Natural killer cell (primary cell): ENCODE results near the gene UNC13D. TPM values are rescaled to one million over a fixed set of nuclear protein-coding genes. Genes with fewer than 3 reads are reported as not detected.

Experiments
- ATAC-seq, 3 donors: fragments of 150-1000 bp in 2 of 3; fragments of 200-7000 bp in 1 of 3; cut with Tn5 transposase; 1 replicate in 1 of 3; 2 replicates in 2 of 3; pipeline ENCODE4 v1.10.0; 2021; ENCODE audit warnings: mild to moderate bottlenecking in 2 of 3, moderate library complexity in 2 of 3
- DNase-seq, 2 donors: peaks; one replicate each; pipeline versions ENCODE4 v3.0.0 to v3.0.0-alpha.2; 2013 to 2021; ENCODE audit warnings: mixed read lengths in 1 of 2
- H3K27ac ChIP-seq: one replicate; pipeline ENCODE4 v1.5.1; 2013; ENCODE audit warnings: mild to moderate bottlenecking, low read length
- H3K27me3 ChIP-seq: one replicate; pipeline ENCODE4 v1.6.1; 2013; ENCODE audit warnings: low read length; ENCODE audit not compliant: control insufficient read depth, insufficient read depth
- H3K36me3 ChIP-seq: one replicate; pipeline ENCODE4 v1.6.1; 2013; ENCODE audit warnings: low read length; ENCODE audit not compliant: control insufficient read depth, insufficient read depth
- H3K4me1 ChIP-seq: one replicate; pipeline ENCODE4 v1.6.1; 2013; ENCODE audit warnings: low read length; ENCODE audit not compliant: control insufficient read depth, insufficient read depth
- H3K4me3 ChIP-seq: one replicate; pipeline ENCODE4 v1.5.1; 2013; ENCODE audit warnings: low read length
- H3K9me3 ChIP-seq: one replicate; pipeline ENCODE4 v1.6.1; 2013; ENCODE audit warnings: low read length; ENCODE audit not compliant: control insufficient read depth, insufficient read depth
- H3K27ac Mint-ChIP-seq, 2 donors: one replicate each; pipeline ENCODE4 v1.8.0; 2022; ENCODE audit warnings: mild to moderate bottlenecking in 2 of 2, mixed read lengths in 2 of 2, moderate library complexity in 1 of 2
- H3K27me3 Mint-ChIP-seq, 2 donors: one replicate each; pipeline ENCODE4 v1.8.0; 2022; ENCODE audit warnings: low read depth in 2 of 2, mixed read lengths in 2 of 2
- H3K36me3 Mint-ChIP-seq: one replicate; pipeline ENCODE4 v1.8.0; 2022; ENCODE audit warnings: mixed read lengths
- H3K4me1 Mint-ChIP-seq, 2 donors: one replicate each; pipeline ENCODE4 v1.8.0; 2022; ENCODE audit warnings: mixed read lengths in 2 of 2
- H3K4me3 Mint-ChIP-seq: one replicate; pipeline ENCODE4 v1.8.0; 2022; ENCODE audit warnings: mild to moderate bottlenecking, moderate library complexity, mixed read lengths
- H3K9me3 Mint-ChIP-seq, 2 donors: one replicate each; pipeline ENCODE4 v1.8.0; 2022; ENCODE audit warnings: mixed read lengths in 2 of 2
- CTCF ChIP-seq: fragments of 200-600 bp; IDR thresholded peaks from one replicate; pipeline ENCODE4 v1.8.0; 2022; ENCODE audit warnings: antibody characterized with exemption
- WGBS: methylation state at CpG from one replicate; pipeline ENCODE4 v1.1.7; 2013; ENCODE audit warnings: missing lambda C conversion rate; ENCODE audit not compliant: insufficient coverage; 5-methylcytosine and 5-hydroxymethylcytosine counted together
- intact Hi-C: fragments of 100-400 bp; cut with micrococcal nuclease; formaldehyde crosslinking; loops from one replicate; pipeline ENCODE4 v1.14.2; 2022
- total RNA-seq, 4 donors: library from RNA; stranded (reverse); fragments of 120-200 nt in 1 of 4; gene quantifications; one replicate each; pipeline versions ENCODE4 v1.2.3 to v1.2.4, GENCODE V29; 2013 to 2022

The UNC13D gene
- total RNA-seq, 3 donors from 2014 or later (not counting 1 experiment from before 2014, with no cell fraction given) = 269 to 279 (median 277) TPM

GRCh38 chr17:75819116-75819515 is 25.1 kb downstream of the UNC13D start:
- H3K27me3 ChIP-seq = no peaks in the 10 kb centered on the region
- no peak overlapping the region for H3K4me3 ChIP-seq
- Mint-ChIP-seq H3K36me3 (no peaks in the 10 kb centered on the region), H3K4me1 (peaks cover 0 to 12% of the 10 kb centered on the region in 2 donors), H3K27ac (peak overlapping the region in 1 of 2 donors; percentile 61), H3K27me3 (no peaks in the 10 kb centered on the region), H3K4me3 (no peak overlapping the region), H3K9me3 (no peaks in the 10 kb centered on the region)
- TF ChIP-seq CTCF = no peak
- no peak for DNase-seq
- WGBS = 96% methylated on average over 7 of the region's 7 CpGs
- H3K4me1 ChIP-seq = peaks cover 13% of the 10 kb centered on the region
- no peaks in the 10 kb centered on the region for H3K9me3 ChIP-seq
- ATAC-seq = no peak
- no peak overlapping the region for H3K27ac ChIP-seq
- H3K36me3 ChIP-seq = peaks cover 74% of the 10 kb centered on the region
- intact Hi-C loops = no loop called here

- intact Hi-C loops = no loop called here
- Histone ChIP-seq H3K4me3 (no peak overlapping the region), H3K27me3 (no peaks in the 10 kb centered on the region), H3K27ac (no peak overlapping the region), H3K9me3 (no peaks in the 10 kb centered on the region), H3K4me1 (peaks cover 13% of the 10 kb centered on the region), H3K36me3 (peaks cover 74% of the 10 kb centered on the region)
- Mint-ChIP-seq H3K27me3 (no peaks in the 10 kb centered on the region), H3K36me3 (no peaks in the 10 kb centered on the region), H3K27ac (no peak overlapping the region), H3K4me3 (no peak overlapping the region), H3K9me3 (no peaks in the 10 kb centered on the region), H3K4me1 (peaks cover 0 to 12% of the 10 kb centered on the region in 2 donors)
- ATAC-seq (no peak), DNase-seq (no peak)
- 97% methylated on average over 16 of the region's 16 CpGs for WGBS
- no peak for TF ChIP-seq CTCF
These were observed 25.8 kb downstream of the UNC13D start for GRCh38 chr17:75818326-75818885.

- no peak overlapping the region for H3K27ac ChIP-seq
- intact Hi-C loops = no loop called here
- ATAC-seq = no peak
- peaks cover 77% of the 10 kb centered on the region for H3K36me3 ChIP-seq
- WGBS = 98% methylated on average over 6 of the region's 6 CpGs
- H3K4me1 ChIP-seq = peaks cover 13% of the 10 kb centered on the region
- no peak overlapping the region for H3K4me3 ChIP-seq
- Mint-ChIP-seq H3K4me3 (no peak overlapping the region), H3K4me1 (peaks cover 0 to 12% of the 10 kb centered on the region in 2 donors), H3K27me3 (no peaks in the 10 kb centered on the region), H3K36me3 (no peaks in the 10 kb centered on the region), H3K27ac (no peak overlapping the region), H3K9me3 (no peaks in the 10 kb centered on the region)
- no peaks in the 10 kb centered on the region for H3K9me3 ChIP-seq
- no peaks in the 10 kb centered on the region for H3K27me3 ChIP-seq
- no peak for DNase-seq
- no peak for TF ChIP-seq CTCF
These were observed 26.6 kb downstream of the UNC13D start for GRCh38 chr17:75817571-75817970.

GRCh38 chr17:75816693-75817092 is 27.5 kb downstream of the UNC13D start:
- peaks cover 84% of the 10 kb centered on the region for H3K36me3 ChIP-seq
- H3K36me3 Mint-ChIP-seq = no peaks in the 10 kb centered on the region
- intact Hi-C loops = no loop called here
- peaks cover 0 to 6% of the 10 kb centered on the region in 2 donors for H3K4me1 Mint-ChIP-seq
- DNase-seq (no peak), ATAC-seq (no peak)
- H3K27ac ChIP-seq = no peak overlapping the region
- H3K4me3 Mint-ChIP-seq = no peak overlapping the region
- H3K27ac Mint-ChIP-seq = no peak overlapping the region
- H3K9me3 ChIP-seq = no peaks in the 10 kb centered on the region
- 98% methylated on average over 9 of the region's 9 CpGs for WGBS
- no peak for TF ChIP-seq CTCF
- H3K27me3 Mint-ChIP-seq = no peaks in the 10 kb centered on the region
- H3K27me3 ChIP-seq = no peaks in the 10 kb centered on the region
- no peak overlapping the region for H3K4me3 ChIP-seq
- H3K4me1 ChIP-seq = peaks cover 6% of the 10 kb centered on the region
- no peaks in the 10 kb centered on the region for H3K9me3 Mint-ChIP-seq
